Measurements from ENCODE around the gene EXOC3L4. TPM values are rescaled to one million over a fixed set of nuclear protein-coding genes. Genes with fewer than 3 reads are reported as not detected.

The EXOC3L4 gene
- total and polyA plus RNA-seq, 2 donors (not counting 3 experiments of a cell fraction or from before 2014, with no cell fraction given): not detected

DNA sequence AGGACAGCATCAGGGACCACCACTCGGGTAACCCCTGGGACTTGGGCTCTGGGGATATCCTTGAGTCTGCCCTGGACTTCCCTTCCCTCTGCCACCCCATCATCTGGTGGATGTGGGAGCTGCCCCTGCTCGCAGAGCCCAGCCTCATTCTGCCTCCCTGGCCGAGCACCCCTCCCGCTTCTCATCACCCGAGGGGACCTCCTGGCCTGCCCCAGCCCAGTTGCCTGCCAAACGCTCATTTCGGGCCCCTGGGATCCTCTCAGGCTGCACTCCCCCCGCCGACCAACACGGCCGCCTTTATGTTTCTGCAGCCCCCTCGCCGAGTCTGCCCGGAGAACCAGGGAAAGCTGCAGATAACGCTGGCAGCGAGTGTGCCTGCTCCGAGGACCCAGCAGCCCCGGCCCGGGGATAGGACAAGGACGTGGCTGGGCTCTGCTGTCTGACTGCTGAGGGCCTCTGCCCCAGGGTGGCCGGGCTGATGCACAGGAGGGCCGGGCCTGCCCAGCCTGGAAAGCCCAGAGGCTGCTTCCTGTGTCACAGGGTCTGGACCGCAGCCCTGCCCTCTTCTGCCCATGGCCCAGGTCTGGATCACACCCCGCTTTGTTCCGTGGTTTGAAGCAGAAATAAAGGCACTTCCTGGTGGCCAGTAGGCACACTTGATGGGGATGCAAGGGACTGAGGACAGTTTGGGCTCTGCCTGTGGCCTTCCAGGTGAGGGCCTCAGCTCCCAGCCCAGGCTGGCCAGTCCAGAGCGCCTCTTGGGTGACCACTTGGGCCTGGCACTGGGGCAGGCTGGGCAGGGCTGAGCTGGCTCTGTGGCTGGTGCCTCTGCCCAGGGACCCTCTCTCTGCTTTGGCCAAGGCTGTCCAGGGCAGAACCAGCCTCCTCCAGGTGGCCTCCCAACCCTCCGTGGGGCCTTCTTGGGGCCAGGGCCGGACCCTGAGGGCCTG lies 4.9 kb upstream of the EXOC3L4 start:
- intact Hi-C loops (cut with micrococcal nuclease): no loop called here
- TF ChIP-seq MYC (IDR thresholded peaks at IDR 0.05; ENCODE audit: low read depth, low read length): no peak
- no peak for TF ChIP-seq EZH2 (IDR thresholded peaks at IDR 0.05; ENCODE audit: borderline replicate concordance, low read depth, low read length, severe bottlenecking)
- TF ChIP-seq JUN (IDR thresholded peaks at IDR 0.05; ENCODE audit: borderline replicate concordance, insufficient read depth, insufficient read length, low read depth): no peak
- TF ChIP-seq GATA2 (IDR thresholded peaks at IDR 0.05; ENCODE audit: insufficient read depth, insufficient read length, low read depth, low read length): no peak
- TF ChIP-seq, protein P1, sequence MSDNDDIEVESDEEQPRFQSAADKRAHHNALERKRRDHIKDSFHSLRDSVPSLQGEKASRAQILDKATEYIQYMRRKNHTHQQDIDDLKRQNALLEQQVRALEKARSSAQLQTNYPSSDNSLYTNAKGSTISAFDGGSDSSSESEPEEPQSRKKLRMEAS (IDR thresholded peaks at IDR 0.05; ENCODE audit: insufficient read depth, insufficient read length): no peak
- TF ChIP-seq POLR2A (IDR thresholded peaks at IDR 0.05; ENCODE audit: low read depth, low read length): no peak
- TF ChIP-seq, protein P2, sequence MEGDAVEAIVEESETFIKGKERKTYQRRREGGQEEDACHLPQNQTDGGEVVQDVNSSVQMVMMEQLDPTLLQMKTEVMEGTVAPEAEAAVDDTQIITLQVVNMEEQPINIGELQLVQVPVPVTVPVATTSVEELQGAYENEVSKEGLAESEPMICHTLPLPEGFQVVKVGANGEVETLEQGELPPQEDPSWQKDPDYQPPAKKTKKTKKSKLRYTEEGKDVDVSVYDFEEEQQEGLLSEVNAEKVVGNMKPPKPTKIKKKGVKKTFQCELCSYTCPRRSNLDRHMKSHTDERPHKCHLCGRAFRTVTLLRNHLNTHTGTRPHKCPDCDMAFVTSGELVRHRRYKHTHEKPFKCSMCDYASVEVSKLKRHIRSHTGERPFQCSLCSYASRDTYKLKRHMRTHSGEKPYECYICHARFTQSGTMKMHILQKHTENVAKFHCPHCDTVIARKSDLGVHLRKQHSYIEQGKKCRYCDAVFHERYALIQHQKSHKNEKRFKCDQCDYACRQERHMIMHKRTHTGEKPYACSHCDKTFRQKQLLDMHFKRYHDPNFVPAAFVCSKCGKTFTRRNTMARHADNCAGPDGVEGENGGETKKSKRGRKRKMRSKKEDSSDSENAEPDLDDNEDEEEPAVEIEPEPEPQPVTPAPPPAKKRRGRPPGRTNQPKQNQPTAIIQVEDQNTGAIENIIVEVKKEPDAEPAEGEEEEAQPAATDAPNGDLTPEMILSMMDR (IDR thresholded peaks at IDR 0.05; ENCODE audit: extremely low read depth in 1 of 2, insufficient read depth in 1 of 2, low read depth in 1 of 2, low read length in 2 of 2): no peak
- no peak for TF ChIP-seq FOS (IDR thresholded peaks at IDR 0.05; ENCODE audit: borderline replicate concordance, insufficient read depth, low read length)
- no peak for TF ChIP-seq POLR2AphosphoS5 (IDR thresholded peaks at IDR 0.05; ENCODE audit: insufficient read depth, low read depth, low read length)
- no TSS peak for BruUV-seq (replicated peaks)

More for the DNA sequence above, 4.9 kb upstream of the EXOC3L4 start:
- dilution Hi-C loops (cut with MboI; ENCODE audit: extremely low pct_ligation_motif_present, low sequenced_read_pairs): no loop called here
- Histone ChIP-seq H3K4me1 (ENCODE audit: control insufficient read depth, extremely low read depth, insufficient read depth, low read length) (peaks cover 4% of the 10 kb centered on the region), H3K9me3 (replicated peaks; ENCODE audit: control insufficient read depth, insufficient read depth, low read length) (no peaks in the 10 kb centered on the region), H3K4me2 (ENCODE audit: insufficient read depth, low read length) (no peak overlapping the region), H3K27ac (ENCODE audit: insufficient read depth, low read depth, low read length) (no peak overlapping the region), H3K4me3 (replicated peaks in 1 of 3; ENCODE audit: insufficient read depth in 1 of 3, low read depth in 1 of 3, low read length in 3 of 3) (no peak overlapping the region), H3K9me1 (replicated peaks; ENCODE audit: control insufficient read depth, extremely low read depth, insufficient read depth, low read length) (no peaks in the 10 kb centered on the region), H3K27me3 (ENCODE audit: control insufficient read depth in 2 of 2, insufficient read depth in 2 of 2, low read length in 2 of 2) (peaks cover 0 to 3% of the 10 kb centered on the region in 2 experiments), H4K20me1 (replicated peaks; ENCODE audit: control insufficient read depth, extremely low read depth, insufficient read depth, low read length) (no peaks in the 10 kb centered on the region), H3K36me3 (ENCODE audit: control insufficient read depth in 2 of 2, extremely low read depth in 1 of 2, insufficient read depth in 2 of 2, low read length in 2 of 2) (no peaks in the 10 kb centered on the region), H2AFZ (ENCODE audit: low read depth, low read length) (no peak overlapping the region), H3K9ac (replicated peaks; ENCODE audit: extremely low read depth, insufficient read depth, low read length) (no peak overlapping the region), H3K79me2 (ENCODE audit: control insufficient read depth, insufficient read depth, low read length) (no peaks in the 10 kb centered on the region)
- DNase-seq (ENCODE audit: low read depth, low spot score) (no peak), FAIRE-seq (no peak)
- ChIA-PET POLR2A (no interaction called here), CTCF (interaction anchor here (1.4 kb wide), 1 partner anchor 16 kb away, joined by 8 read pairs; no protein-coding TSS in a partner anchor)
